GM10266 (cell line): ENCODE results near the gene EPX.
A peak's percentile ranks its signal among the peaks of the same experiment; 100 is the strongest.

Experiments used
- DNase-seq: peaks from one replicate; pipeline ENCODE4 v3.0.0; 2012; ENCODE audit errors: extremely low spot score
- CTCF ChIP-seq: IDR thresholded peaks from 2 replicates; pipeline ENCODE4 v1.5.1; 2012; ENCODE audit warnings: mild to moderate bottlenecking, low read depth; ENCODE audit not compliant: control insufficient read depth, insufficient read depth; ENCODE audit errors: missing control alignments

Gene EPX

GRCh38 chr17:58172369-58173071, 20.0 kb upstream of the EPX start:
- TF ChIP-seq CTCF, result peak; percentile 47
- DNase-seq, result peak; percentile 45

- DNase-seq, result no peak
- TF ChIP-seq CTCF, result no peak
These were observed 17.7 kb upstream of the EPX start for GRCh38 chr17:58174871-58175270.

- no peak for DNase-seq
- TF ChIP-seq CTCF, result no peak
These were observed 16.3 kb upstream of the EPX start for GRCh38 chr17:58176200-58176599.

- DNase-seq, result no peak
- no peak for TF ChIP-seq CTCF
These were observed 10.7 kb upstream of the EPX start for GRCh38 chr17:58181796-58182195.

GRCh38 chr17:58183514-58183913, 9.0 kb upstream of the EPX start:
- no peak for TF ChIP-seq CTCF
- no peak for DNase-seq

GRCh38 chr17:58184308-58184985, 8.1 kb upstream of the EPX start:
- no peak for TF ChIP-seq CTCF
- DNase-seq, result no peak
